ENCODE data around the gene IGSF3.

The IGSF3 gene

GRCh38 chr1:116681343-116681899 is 13.9 kb upstream of the IGSF3 start:
- TF ChIP-seq CTCF (conservative IDR thresholded peaks at IDR 0.05; ENCODE audit: low read depth, low read length) = no peak
- no peak overlapping the region for H3K4me3 ChIP-seq (ENCODE audit: low read length)

GRCh38 chr1:116680752-116681151 is 13.2 kb upstream of the IGSF3 start:
- no peak for TF ChIP-seq CTCF (conservative IDR thresholded peaks at IDR 0.05; ENCODE audit: low read depth, low read length)
- no peak overlapping the region for H3K4me3 ChIP-seq (ENCODE audit: low read length)
- DNase-seq (ENCODE audit: low read depth) = no peak

More at GRCh38 chr1:116681343-116681899, 13.9 kb upstream of the IGSF3 start:
- DNase-seq (ENCODE audit: low read depth) = no peak

- H3K4me3 ChIP-seq (ENCODE audit: low read length) = no peak overlapping the region
- DNase-seq (ENCODE audit: low read depth) = no peak
- no peak for TF ChIP-seq CTCF (conservative IDR thresholded peaks at IDR 0.05; ENCODE audit: low read depth, low read length)
These were observed 12.5 kb upstream of the IGSF3 start for GRCh38 chr1:116679828-116680628.

GRCh38 chr1:116679091-116679827 is 11.7 kb upstream of the IGSF3 start:
- DNase-seq (ENCODE audit: low read depth) = no peak
- peak; percentile 17 for TF ChIP-seq CTCF (conservative IDR thresholded peaks at IDR 0.05; ENCODE audit: low read depth, low read length)
- no peak overlapping the region for H3K4me3 ChIP-seq (ENCODE audit: low read length)

GRCh38 chr1:116678732-116679090 is 11.2 kb upstream of the IGSF3 start:
- H3K4me3 ChIP-seq (ENCODE audit: low read length) = no peak overlapping the region
- no peak for DNase-seq (ENCODE audit: low read depth)
- TF ChIP-seq CTCF (conservative IDR thresholded peaks at IDR 0.05; ENCODE audit: low read depth, low read length) = no peak

- no peak for TF ChIP-seq CTCF (conservative IDR thresholded peaks at IDR 0.05; ENCODE audit: low read depth, low read length)
- no peak for DNase-seq (ENCODE audit: low read depth)
- no peak overlapping the region for H3K4me3 ChIP-seq (ENCODE audit: low read length)
These were observed 10.0 kb upstream of the IGSF3 start for GRCh38 chr1:116677474-116678062.

All from retinal pigment epithelial cell (primary cell).